Tibial artery (tissue), 4 donors: ENCODE data around the gene NSUN4.

Experiments used
- DNase-seq, 2 donors: peaks; one replicate each; pipeline ENCODE4 v3.0.0-alpha.2; 2019
- H3K27ac ChIP-seq, 2 donors: fragments of 200-600 bp; sonication (generic) in 1 of 2; 1 replicate in 1 of 2; 2 replicates in 1 of 2; pipeline ENCODE4 v1.5.1; 2018 to 2019; ENCODE audit warnings: mild to moderate bottlenecking in 1 of 2
- H3K27me3 ChIP-seq, 2 donors: fragments of 200-600 bp; sonication (generic) in 1 of 2; one replicate each; pipeline versions ENCODE4 v1.5.1 to v1.6.0; 2016 to 2019
- H3K36me3 ChIP-seq, 3 donors: fragments of 200-600 bp; sonication (generic) in 2 of 3; one replicate each; pipeline ENCODE4 v1.5.1; 2016 to 2019; ENCODE audit warnings: mild to moderate bottlenecking in 2 of 3
- H3K4me1 ChIP-seq, 4 donors: fragments of 200-600 bp; sonication (generic) in 2 of 4; 1 replicate in 3 of 4; 2 replicates in 1 of 4; pipeline ENCODE4 v1.5.1; 2016 to 2019
- H3K4me3 ChIP-seq, 2 donors: fragments of 200-600 bp; sonication (generic) in 1 of 2; 1 replicate in 1 of 2; 2 replicates in 1 of 2; pipeline ENCODE4 v1.5.1; 2018 to 2019; ENCODE audit warnings: mild to moderate bottlenecking in 2 of 2
- H3K9me3 ChIP-seq, 3 donors: fragments of 200-600 bp; sonication (generic) in 1 of 3; one replicate each; pipeline ENCODE4 v1.5.1; 2016 to 2019
- intact Hi-C: fragments of 100-400 bp; cut with DNase I; formaldehyde crosslinking; loops from one replicate; pipeline ENCODE4 v1.15.0; 2023; ENCODE audit warnings: low total_unique reads
- TF ChIP-seq, protein P1 (sequence below), 2 experiments: fragments of 200-600 bp in 1 of 2; fragments of 450-650 bp in 1 of 2; IDR thresholded peaks; one replicate each; pipeline ENCODE4 v1.5.1; 2017 to 2019; ENCODE audit warnings: antibody characterized with exemption in 2 of 2, mild to moderate bottlenecking in 1 of 2, moderate library complexity in 1 of 2

Gene NSUN4

DNA sequence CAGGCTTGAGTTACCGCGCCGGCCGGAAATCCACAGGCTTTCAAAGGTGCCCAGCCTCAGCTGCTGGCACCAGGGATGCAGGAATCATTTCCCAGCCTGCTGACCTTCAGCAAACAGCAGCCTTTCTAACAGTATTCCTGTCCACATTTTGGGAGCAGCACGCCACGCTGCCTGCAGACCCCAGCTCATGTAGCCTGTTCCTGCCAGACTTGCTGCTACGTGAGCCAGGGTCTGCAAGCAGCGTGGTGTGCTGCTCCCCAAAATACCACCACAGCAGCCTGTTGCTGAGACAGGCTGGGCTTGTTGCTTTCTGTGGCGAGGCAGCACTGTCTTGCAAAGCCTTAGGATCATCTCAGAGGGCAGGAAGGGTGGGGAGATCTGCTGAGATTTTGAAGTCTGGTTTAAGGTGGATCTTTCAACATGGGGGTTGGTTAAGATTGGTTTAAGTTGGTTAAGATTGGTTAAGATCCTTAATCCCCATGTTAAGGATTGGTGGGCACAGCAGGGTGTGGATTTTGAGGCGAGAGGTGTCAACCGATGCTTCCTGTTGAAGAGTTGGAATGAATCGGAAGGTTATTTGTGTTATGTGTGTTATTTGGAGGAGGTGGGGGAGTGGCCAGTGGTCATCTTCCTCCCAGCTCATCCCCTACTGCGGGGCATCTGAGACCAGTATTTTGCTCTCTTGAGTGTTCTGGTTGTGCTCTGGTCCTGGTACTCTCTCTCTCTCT, 66.4 kb downstream of the NSUN4 start:
- peak overlapping the region; percentile 30 to 31 for H3K4me3 ChIP-seq
- H3K36me3 ChIP-seq: peaks cover 0 to 38% (median 0%) of the 10 kb centered on the region in 3 donors
- no peaks in the 10 kb centered on the region for H3K9me3 ChIP-seq
- no peak for DNase-seq
- H3K4me1 ChIP-seq: peaks cover 0 to 20% (median 10%) of the 10 kb centered on the region in 4 donors
- intact Hi-C loops: loop anchor here (1.0 kb wide), 1 partner anchor 121 kb away; no protein-coding TSS in a partner anchor
- H3K27ac ChIP-seq: no peak overlapping the region
- TF ChIP-seq, protein P1, sequence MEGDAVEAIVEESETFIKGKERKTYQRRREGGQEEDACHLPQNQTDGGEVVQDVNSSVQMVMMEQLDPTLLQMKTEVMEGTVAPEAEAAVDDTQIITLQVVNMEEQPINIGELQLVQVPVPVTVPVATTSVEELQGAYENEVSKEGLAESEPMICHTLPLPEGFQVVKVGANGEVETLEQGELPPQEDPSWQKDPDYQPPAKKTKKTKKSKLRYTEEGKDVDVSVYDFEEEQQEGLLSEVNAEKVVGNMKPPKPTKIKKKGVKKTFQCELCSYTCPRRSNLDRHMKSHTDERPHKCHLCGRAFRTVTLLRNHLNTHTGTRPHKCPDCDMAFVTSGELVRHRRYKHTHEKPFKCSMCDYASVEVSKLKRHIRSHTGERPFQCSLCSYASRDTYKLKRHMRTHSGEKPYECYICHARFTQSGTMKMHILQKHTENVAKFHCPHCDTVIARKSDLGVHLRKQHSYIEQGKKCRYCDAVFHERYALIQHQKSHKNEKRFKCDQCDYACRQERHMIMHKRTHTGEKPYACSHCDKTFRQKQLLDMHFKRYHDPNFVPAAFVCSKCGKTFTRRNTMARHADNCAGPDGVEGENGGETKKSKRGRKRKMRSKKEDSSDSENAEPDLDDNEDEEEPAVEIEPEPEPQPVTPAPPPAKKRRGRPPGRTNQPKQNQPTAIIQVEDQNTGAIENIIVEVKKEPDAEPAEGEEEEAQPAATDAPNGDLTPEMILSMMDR (IDR thresholded peaks at IDR 0.05): no peak
- no peaks in the 10 kb centered on the region for H3K27me3 ChIP-seq

DNA sequence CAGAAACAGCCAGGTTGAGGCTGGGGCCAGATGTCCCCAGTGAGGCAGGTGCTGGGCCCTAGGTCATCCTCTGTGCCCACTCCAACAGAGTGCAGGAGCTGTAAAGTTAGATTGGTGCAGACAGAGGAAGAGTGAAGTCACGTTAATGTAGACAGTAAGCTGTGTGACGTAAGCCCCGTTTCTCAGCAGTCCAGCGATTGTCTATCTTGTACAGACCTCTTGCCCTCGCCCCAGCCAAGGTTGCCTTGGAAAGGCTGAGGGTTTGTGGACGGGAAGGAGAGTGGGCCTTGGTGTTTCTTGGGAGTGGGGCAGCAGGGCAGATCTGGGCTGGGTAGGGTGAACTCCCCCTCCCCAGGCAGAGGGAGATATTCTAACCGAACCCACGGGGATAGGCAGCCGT, 67.0 kb downstream of the NSUN4 start:
- Histone ChIP-seq H3K9me3 (no peaks in the 10 kb centered on the region), H3K4me1 (peaks cover 0 to 15% (median 7%) of the 10 kb centered on the region in 4 donors), H3K36me3 (peaks cover 0 to 43% (median 0%) of the 10 kb centered on the region in 3 donors), H3K27me3 (no peaks in the 10 kb centered on the region), H3K4me3 (no peak overlapping the region), H3K27ac (no peak overlapping the region)
- no peak for DNase-seq
- intact Hi-C loops: no loop called here
- TF ChIP-seq, protein P1 (IDR thresholded peaks at IDR 0.05): no peak

DNA sequence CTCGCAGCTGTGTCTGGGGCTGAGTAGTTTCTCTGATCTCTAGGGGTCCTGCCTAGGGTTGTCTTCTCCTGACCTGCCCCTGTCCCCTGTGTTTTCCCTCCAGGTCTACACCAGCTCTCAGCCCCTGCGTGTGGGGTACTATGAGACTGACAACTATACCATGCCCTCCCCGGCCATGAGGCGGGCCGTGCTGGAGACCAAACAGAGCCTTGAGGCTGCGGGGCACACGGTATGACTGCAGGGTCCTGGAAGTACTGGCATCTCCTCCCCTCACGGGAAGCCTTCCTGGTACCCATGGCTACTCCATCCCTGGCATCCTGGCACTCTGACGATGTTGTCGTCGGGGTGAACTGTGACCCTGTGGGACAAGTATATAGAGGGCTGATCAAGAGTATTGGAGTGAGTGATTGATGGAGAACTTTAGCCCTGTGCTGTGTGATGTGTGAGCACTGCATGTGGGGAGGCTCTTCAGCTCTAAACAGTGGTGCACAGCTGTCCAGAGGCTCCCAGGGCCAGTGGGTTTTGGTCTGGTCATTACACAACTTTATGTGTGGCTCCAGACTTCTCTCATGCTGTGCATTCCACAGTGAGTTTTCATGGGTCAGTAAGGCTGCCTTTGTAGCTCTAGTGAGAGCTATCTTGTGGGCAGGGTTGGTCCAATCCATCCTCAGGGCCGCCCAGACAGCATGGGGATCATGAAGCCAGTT, 67.9 kb downstream of the NSUN4 start:
- intact Hi-C loops: no loop called here
- H3K36me3 ChIP-seq: peaks cover 0 to 52% (median 0%) of the 10 kb centered on the region in 3 donors

DNA sequence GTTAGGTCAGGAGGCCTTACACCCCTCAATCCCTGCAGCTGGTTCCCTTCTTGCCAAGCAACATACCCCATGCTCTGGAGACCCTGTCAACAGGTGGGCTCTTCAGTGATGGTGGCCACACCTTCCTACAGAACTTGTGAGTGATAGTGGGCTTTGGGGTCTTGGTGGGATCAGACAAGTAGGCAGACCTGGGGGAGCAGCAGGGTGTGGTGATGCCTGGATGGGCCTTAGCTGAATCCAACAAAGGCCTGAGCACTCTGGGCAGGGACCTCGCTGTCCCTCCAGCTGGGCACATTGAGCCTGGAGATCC, 68.4 kb downstream of the NSUN4 start:
- TF ChIP-seq, protein P1 (IDR thresholded peaks at IDR 0.05): no peak
- no peak overlapping the region for H3K4me3 ChIP-seq
- H3K9me3 ChIP-seq: no peaks in the 10 kb centered on the region
- no peak overlapping the region for H3K27ac ChIP-seq
- no peak for DNase-seq
- intact Hi-C loops: no loop called here
- H3K4me1 ChIP-seq: peaks cover 0 to 11% (median 4%) of the 10 kb centered on the region in 4 donors
- H3K27me3 ChIP-seq: no peaks in the 10 kb centered on the region
- H3K36me3 ChIP-seq: peaks cover 0 to 57% (median 0%) of the 10 kb centered on the region in 3 donors

More for the DNA sequence above, 67.9 kb downstream of the NSUN4 start:
- no peaks in the 10 kb centered on the region for H3K9me3 ChIP-seq
- H3K27ac ChIP-seq: no peak overlapping the region
- TF ChIP-seq, protein P1 (IDR thresholded peaks at IDR 0.05): no peak
- H3K4me3 ChIP-seq: no peak overlapping the region
- H3K27me3 ChIP-seq: no peaks in the 10 kb centered on the region
- H3K4me1 ChIP-seq: peaks cover 0 to 11% (median 4%) of the 10 kb centered on the region in 4 donors
- DNase-seq: no peak

DNA sequence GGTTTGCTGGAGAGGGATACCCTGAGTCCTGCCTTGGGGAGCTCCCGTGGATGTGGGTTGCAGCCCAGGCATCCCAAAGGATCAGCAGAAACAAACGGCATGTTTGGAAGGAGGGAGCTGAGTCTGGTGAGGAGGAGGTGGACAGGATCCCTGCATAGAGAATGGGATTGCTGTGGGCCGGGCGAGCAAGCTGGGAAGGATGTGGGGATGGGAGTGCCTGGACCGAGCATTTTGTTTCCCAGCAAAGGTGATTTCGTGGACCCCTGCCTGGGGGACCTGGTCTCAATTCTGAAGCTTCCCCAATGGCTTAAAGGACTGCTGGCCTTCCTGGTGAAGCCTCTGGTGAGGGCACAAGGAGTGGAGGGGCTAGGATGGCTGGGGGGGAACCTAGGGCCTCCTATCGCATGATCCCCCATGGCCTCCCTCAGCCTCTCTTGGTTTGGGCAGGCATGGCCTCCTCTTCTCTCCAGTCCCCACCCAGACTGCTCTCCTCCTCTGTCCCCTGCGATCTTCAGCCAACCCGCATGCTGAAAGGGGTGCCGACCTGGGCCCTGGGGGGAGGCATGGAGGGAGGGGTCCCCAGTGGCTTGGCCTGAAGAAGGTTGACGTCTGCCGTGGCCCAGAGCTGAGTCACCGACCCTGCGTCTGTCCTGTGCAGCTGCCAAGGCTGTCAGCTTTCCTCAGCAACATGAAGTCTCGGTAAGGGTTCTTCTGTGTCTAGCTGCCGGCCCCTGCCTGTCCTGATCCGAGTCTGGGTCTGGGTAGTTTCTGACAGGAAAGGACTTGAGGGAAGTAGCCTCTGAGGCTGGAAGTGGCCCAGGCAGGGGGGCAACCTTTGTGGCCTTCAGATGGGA, 69.8 kb downstream of the NSUN4 start:
- no peak for DNase-seq
- intact Hi-C loops: no loop called here

More for the DNA sequence above, 69.8 kb downstream of the NSUN4 start:
- no peak overlapping the region for H3K27ac ChIP-seq
- peaks cover 0 to 58% (median 0%) of the 10 kb centered on the region in 3 donors for H3K36me3 ChIP-seq
- H3K9me3 ChIP-seq: no peaks in the 10 kb centered on the region
- H3K4me3 ChIP-seq: no peak overlapping the region
- peaks cover 0 to 11% (median 4%) of the 10 kb centered on the region in 4 donors for H3K4me1 ChIP-seq
- H3K27me3 ChIP-seq: no peaks in the 10 kb centered on the region
- TF ChIP-seq, protein P1 (IDR thresholded peaks at IDR 0.05): no peak
